GM18505 (cell line): Measurements from ENCODE around the gene CNPY2.
A peak's percentile ranks its signal among the peaks of the same experiment; 100 is the strongest.
"Not testable (repeated sequence)": the region's sequence is repeated elsewhere in the genome, so short reads cannot be mapped to it uniquely, and the experiment has no call there.

Experiments
- ATAC-seq: cut with Tn5 transposase; IDR thresholded peaks from one replicate; pipeline ENCODE4 v1.9.1; 2021; ENCODE audit not compliant: unreplicated experiment
- POLR2A ChIP-seq: IDR thresholded peaks from 4 replicates; pipeline ENCODE4 v1.6.1; 2011; ENCODE audit warnings: borderline replicate concordance; ENCODE audit not compliant: insufficient read depth, insufficient read length; ENCODE audit errors: extremely low read depth

The CNPY2 gene

DNA sequence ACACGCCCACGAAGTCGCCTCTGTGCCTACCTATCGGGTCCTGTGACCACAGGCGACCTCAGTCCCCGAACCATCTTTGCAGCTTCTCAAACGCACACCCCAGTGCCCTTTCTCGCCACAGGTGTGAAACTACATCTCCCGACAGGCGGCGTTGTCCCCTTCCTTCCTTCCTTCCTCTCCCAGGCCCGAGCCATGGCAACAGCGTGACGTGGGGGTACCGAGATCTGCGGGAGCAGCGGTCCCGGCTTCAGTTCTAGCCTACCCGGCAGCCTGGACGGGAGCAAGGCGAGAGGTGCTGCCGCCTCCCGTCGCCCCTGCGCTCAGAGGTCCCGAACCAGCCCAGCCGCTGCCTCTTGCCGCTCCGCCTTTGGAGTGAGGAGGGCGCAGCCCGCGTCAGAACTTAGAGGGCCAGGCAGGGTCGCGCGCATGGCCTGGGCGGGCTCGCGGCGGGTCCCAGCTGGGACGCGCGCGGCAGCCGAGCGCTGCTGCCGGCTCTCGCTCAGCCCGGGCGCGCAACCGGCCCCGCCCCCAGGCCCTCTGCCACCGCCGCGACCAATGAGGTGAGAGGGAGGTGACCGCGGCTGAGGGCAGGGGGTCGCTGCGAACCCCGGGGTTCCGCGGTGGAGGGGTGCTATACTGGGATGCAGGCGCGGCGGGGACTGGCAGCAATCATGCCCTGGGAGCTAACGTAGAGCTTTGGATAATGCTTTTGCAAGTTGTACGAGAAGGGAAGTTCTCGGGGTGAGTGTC, 48.9 kb downstream of the CNPY2 start, which contains the start of gene COQ10A:
TSS of gene COQ10A (plus strand) at position 250 of the 750 bp plus-strand sequence. CDS start at position 427, 177 bp downstream.
- peak; percentile 88 for TF ChIP-seq POLR2A
- ATAC-seq = peak; percentile 85

DNA sequence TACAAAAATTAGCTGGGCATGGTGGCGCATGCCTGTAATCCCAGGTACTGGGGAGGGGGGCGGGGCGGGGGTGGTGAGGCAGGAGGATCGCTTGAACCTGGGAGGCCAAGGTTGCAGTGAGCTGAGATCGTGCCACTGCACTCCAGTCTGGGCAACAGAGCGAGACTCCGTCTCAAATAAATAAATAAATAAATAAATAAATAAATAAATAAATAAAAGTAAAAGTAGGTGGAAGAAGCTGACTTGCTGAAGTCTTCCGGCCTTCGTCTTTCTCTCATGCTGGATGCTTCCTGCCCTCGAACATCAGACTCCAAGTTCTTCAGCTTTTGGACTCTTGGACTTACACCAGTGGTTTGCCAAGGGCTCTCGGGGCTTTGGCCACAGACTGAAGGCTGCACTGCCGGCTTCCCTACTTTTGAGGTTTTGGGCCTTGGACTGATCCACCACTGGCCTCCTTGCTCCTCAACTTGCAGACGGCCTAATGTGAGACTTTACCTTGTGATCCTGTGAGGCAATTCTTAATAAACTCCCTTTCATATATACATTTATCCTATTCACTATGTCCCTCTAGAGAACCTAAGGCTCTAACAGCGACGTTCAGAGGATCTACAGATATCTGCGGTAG, 49.6 kb downstream of the CNPY2 start:
- not testable (repeated sequence) for ATAC-seq

DNA sequence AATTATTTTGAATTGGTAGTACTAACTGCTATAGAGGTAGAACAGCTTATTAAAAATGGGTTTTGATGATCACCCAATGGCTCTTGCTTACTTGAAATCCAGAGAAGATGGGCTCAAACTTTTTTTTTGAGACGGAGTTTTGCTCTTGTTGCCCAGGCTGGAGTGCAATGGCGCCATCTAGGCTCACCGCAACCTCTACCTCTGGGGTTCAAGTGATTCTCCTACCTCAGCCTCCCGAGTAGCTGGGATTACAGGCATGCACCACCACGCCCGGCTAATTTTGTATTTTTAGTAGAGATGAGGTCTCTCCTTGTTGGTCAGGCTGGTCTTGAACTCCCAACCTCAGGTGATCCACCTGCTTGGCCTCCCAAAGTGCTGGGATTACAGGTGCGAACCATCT, 52.8 kb downstream of the CNPY2 start:
- ATAC-seq = not testable (repeated sequence)

- ATAC-seq = no peak
- TF ChIP-seq POLR2A = no peak
Observed at GRCh38 chr12:56261503-56262232, 54.1 kb downstream of the CNPY2 start.

DNA sequence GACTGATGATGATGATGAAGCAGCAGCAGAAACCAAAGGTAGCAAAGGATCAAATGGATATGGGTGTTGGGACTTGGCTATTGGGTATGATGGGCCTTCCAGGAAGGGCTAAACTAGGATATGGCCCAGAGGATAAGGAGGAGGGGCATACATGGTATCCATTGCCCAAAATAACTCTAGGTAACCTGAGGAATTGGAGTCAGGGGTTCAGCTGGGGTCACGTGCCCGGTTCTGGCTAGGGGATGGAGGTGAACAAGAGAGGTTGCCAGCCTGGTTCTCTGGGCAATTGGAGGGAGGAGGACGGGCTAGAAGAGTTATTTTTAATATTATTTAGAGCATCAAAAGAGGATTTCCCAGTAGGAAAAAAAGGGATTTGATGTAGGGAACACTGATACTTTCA, 54.9 kb downstream of the CNPY2 start:
- no peak for TF ChIP-seq POLR2A
- ATAC-seq = no peak

DNA sequence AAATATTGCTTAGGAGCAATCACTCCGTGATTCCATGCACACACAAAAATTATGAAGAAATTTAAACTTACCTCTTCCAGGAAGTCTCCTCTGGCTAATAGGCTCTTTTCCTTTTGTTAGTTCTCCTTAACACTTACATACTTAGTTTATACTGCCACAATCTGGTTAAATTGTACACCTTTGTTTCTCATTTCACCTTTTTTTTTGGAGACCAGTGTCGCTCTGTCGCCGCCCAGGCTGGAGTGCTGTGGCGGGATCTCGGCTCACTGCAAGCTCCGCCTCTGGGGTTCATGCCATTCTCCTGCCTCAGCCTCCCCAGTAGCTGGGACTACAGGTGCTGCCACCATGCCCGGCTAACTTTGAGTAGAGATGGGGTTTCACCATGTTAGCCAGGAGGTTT, 55.4 kb downstream of the CNPY2 start:
- no peak for TF ChIP-seq POLR2A
- ATAC-seq = no peak
